Measurements from ENCODE around the gene ZSCAN12. TPM values are rescaled to one million over a fixed set of nuclear protein-coding genes. Genes with fewer than 3 reads are reported as not detected.
"Not testable (repeated sequence)": the region's sequence is repeated elsewhere in the genome, so short reads cannot be mapped to it uniquely, and the experiment has no call there.

Gene ZSCAN12
- 5.6 TPM for total RNA-seq
- long read RNA-seq, partial matches to known transcripts: 4 of 10 reads
- long read RNA-seq, other reads (novel, unspliced or antisense): 6 of 10 reads

GRCh38 chr6:28399350-28400121 lies at the start of gene ZSCAN12:
TSS of gene ZSCAN12 (minus strand) at chr6:28399747. CDS start at chr6:28398405, 1,342 bp downstream.
- DNase-seq (peak; percentile 93), ATAC-seq (peak; percentile 99)
- intact Hi-C loops (cut with DNase I): no loop called here
- Histone ChIP-seq H3K27me3 (peaks cover 5% of the 10 kb centered on the region), H3K9me3 (no peaks in the 10 kb centered on the region), H3K36me3 (peaks cover 13% of the 10 kb centered on the region), H3K4me1 (peaks cover 5% of the 10 kb centered on the region), H3K4me3 (peak within 1 kb of the TSS; percentile 83), H3K27ac (peak within 1 kb of the TSS; percentile 58)
- peak; percentile 55 for TF ChIP-seq CTCF (IDR thresholded peaks at IDR 0.05)

- DNase-seq (no peak), ATAC-seq (no peak)
- no peak overlapping the region for H3K4me3 ChIP-seq
- no peak for TF ChIP-seq CTCF (IDR thresholded peaks at IDR 0.05)
- H3K27me3 ChIP-seq: peaks cover 60% of the 10 kb centered on the region
- no peaks in the 10 kb centered on the region for H3K9me3 ChIP-seq
- intact Hi-C loops (cut with DNase I): no loop called here
- H3K27ac ChIP-seq: no peak overlapping the region
- H3K4me1 ChIP-seq: no peaks in the 10 kb centered on the region
- no peaks in the 10 kb centered on the region for H3K36me3 ChIP-seq
Observed at GRCh38 chr6:28449056-28449455, 49.5 kb upstream of the ZSCAN12 start.

GRCh38 chr6:28447512-28447906 lies 48.0 kb upstream of the ZSCAN12 start:
- H3K4me1 ChIP-seq; intact Hi-C loops (cut with DNase I); H3K36me3 ChIP-seq; H3K4me3 ChIP-seq; ATAC-seq; H3K27ac ChIP-seq; DNase-seq; H3K9me3 ChIP-seq: not testable (repeated sequence)
- H3K27me3 ChIP-seq: peaks cover 50% of the 10 kb centered on the region

- ATAC-seq: peak; percentile 22
- Histone ChIP-seq H3K9me3 (no peaks in the 10 kb centered on the region), H3K4me3 (no peak overlapping the region), H3K27ac (no peak overlapping the region), H3K27me3 (peaks cover 50% of the 10 kb centered on the region), H3K4me1 (no peaks in the 10 kb centered on the region), H3K36me3 (no peaks in the 10 kb centered on the region)
- no peak for DNase-seq
- intact Hi-C loops (cut with DNase I): no loop called here
- TF ChIP-seq CTCF (IDR thresholded peaks at IDR 0.05): no peak
Observed at GRCh38 chr6:28446818-28447511, 47.4 kb upstream of the ZSCAN12 start.

GRCh38 chr6:28444759-28445158 lies 45.2 kb upstream of the ZSCAN12 start:
- DNase-seq; H3K36me3 ChIP-seq; H3K9me3 ChIP-seq; H3K4me1 ChIP-seq; H3K4me3 ChIP-seq; ATAC-seq; intact Hi-C loops (cut with DNase I); H3K27ac ChIP-seq: not testable (repeated sequence)
- H3K27me3 ChIP-seq: peaks cover 43% of the 10 kb centered on the region

- Histone ChIP-seq H3K36me3 (no peaks in the 10 kb centered on the region), H3K9me3 (no peaks in the 10 kb centered on the region), H3K4me3 (peak within 1 kb of the TSS; percentile 60), H3K27ac (no peak within 1 kb of the TSS), H3K27me3 (peaks cover 29% of the 10 kb centered on the region), H3K4me1 (no peaks in the 10 kb centered on the region)
- TF ChIP-seq CTCF (IDR thresholded peaks at IDR 0.05): no peak
- DNase-seq (peak; percentile 86), ATAC-seq (peak; percentile 95)
- intact Hi-C loops (cut with DNase I): no loop called here
Observed at GRCh38 chr6:28443112-28443773, 43.7 kb upstream of the ZSCAN12 start, which contains the start of gene ZSCAN23. TSS of gene ZSCAN23 (minus strand) at chr6:28443491. CDS start at chr6:28436266, 7,225 bp downstream.

Measured in upper lobe of right lung (tissue), 1 donor.